GM12865 (cell line): Measurements from ENCODE around the gene NEK5.
"Not testable (repeated sequence)": the region's sequence is repeated elsewhere in the genome, so short reads cannot be mapped to it uniquely, and the experiment has no call there.

Experiments used
- DNase-seq: peaks from one replicate; pipeline ENCODE4 v3.0.0; 2010; ENCODE audit warnings: low read depth
- H3K4me3 ChIP-seq: 2 replicates; pipeline ENCODE4 v1.5.1; 2011; ENCODE audit warnings: mild to moderate bottlenecking, low read depth, low read length, control low read depth
- CTCF ChIP-seq: IDR thresholded peaks from 2 replicates; pipeline ENCODE4 v1.5.1; 2011; ENCODE audit warnings: low read length, control low read depth, low read depth, inconsistent platforms; ENCODE audit not compliant: insufficient read depth; ENCODE audit errors: missing control alignments

The NEK5 gene

DNA sequence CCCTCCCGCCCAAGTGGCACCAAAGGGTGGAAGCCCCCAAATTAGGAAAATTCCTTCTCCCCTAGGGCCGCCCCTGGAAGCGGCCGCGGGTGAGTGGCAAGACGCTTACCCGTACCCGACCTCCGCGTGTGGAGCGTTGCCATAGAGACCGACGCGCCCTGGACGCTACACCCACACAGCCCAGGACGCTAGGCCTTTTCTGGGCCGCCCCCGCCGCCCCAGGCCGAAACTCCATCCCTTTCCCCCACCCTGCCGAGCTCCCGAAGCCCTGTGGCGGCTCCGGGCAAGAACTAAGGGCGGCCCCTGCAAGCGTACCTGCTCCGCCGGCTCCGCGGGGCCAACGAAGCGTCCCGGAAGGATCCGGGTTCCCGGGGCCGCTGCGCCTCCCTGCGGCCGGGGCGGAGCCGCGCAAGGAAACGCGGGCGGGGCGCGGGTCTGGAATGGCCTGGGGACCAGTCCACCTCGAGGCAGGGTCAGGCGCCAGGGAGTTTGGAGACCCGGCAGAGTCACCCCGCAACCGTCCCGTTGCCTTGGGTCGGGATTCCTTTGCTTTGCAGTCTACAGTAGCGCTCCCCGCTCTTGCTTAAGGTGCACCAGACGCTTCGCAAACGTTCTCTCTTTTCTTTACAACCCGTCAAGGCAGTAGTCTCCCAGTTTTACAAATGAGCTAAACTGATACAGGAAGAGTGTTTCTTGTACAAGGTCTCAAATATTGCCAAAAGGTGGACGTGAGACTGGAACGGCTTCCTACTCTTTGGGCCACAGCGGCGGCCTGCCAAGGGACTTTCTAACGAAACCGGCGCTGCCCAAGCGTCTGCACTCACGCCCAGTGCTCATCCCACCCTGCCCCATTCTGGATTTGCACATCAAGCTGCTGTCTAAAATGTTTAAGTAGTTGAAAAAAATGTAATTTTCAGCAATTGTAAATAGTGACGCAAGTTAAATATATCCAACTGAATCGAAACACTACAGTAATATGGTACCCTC lies at the start of gene NEK5:
Gene NEK5 (minus strand): TSS at position 360 of the 987 bp plus-strand sequence. CDS start 1,591 bp downstream, outside the sequence.
- DNase-seq, result peak; percentile 47
- H3K4me3 ChIP-seq, result peak within 1 kb of the TSS; percentile 57
- TF ChIP-seq CTCF, result peak; percentile 65

DNA sequence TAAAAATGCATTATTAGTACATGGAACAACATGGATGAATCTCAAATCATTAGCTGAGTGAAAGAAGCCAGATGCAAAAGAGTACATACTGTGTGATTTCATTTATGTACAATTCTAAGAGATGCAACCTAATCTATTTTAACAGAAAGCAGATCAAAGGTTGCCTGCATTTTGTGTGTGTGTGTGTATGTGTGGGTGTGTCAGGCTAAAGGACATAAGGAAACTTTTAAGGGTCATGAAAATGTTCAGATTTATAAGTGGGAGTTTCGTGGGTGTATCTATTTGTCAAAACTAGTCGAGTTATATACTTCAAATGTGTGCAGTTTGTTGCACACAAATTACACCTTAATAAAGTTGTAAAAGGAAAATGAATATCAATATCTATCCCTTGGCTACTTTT lies 48.4 kb upstream of the NEK5 start:
- H3K4me3 ChIP-seq, result no peak overlapping the region
- DNase-seq, result no peak
- no peak for TF ChIP-seq CTCF

GRCh38 chr13:52173970-52174369 lies 45.1 kb upstream of the NEK5 start:
- DNase-seq, H3K4me3 ChIP-seq: not testable (repeated sequence)

GRCh38 chr13:52173373-52173772 lies 44.5 kb upstream of the NEK5 start:
- DNase-seq, result no peak
- TF ChIP-seq CTCF, result no peak
- no peak overlapping the region for H3K4me3 ChIP-seq

GRCh38 chr13:52171686-52172085 lies 42.8 kb upstream of the NEK5 start:
- not testable (repeated sequence) for DNase-seq, H3K4me3 ChIP-seq

- not testable (repeated sequence) for DNase-seq
Observed at GRCh38 chr13:52170828-52171391, 42.0 kb upstream of the NEK5 start.

DNA sequence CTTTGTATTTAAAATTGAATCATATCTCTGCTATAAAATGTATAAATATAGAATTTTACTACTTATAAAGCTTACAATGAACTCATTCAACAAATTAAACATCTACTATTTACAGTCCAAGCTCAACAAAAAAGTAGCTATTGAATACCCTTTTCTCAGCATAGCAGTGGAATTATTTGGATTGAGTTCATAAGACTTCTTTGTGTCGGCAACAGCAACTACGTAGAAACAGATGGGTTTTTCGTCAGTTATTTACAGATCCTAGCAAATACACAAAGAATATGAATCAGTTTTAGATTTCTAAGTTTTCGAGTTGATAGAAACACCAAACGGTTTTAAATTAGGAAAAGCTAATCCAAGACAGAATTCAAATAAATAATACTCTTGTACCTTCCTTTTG lies 41.0 kb upstream of the NEK5 start:
- DNase-seq, result no peak
- TF ChIP-seq CTCF, result no peak
- H3K4me3 ChIP-seq, result no peak overlapping the region

More at GRCh38 chr13:52170828-52171391, 42.0 kb upstream of the NEK5 start:
- not testable (repeated sequence) for H3K4me3 ChIP-seq

DNA sequence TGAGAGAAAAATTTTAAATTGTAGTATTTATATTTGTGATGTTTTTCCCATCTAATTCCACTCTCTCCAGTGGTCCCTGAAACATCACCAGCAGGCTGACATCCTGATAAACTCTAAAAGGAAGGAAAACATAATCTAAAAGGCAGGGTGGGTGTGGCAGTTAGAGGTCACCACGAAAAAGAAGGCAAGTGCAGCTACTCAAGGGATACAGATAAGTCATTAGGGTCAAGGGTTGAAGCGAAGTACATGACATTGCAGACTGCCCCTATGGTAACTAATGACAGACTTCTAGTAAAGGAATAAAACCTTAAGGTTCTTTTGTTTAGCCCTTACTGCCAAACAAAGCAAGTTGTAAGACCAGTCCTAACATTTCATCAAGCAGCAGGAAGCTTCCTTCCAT lies 36.5 kb upstream of the NEK5 start:
- DNase-seq, result no peak
- no peak overlapping the region for H3K4me3 ChIP-seq
- TF ChIP-seq CTCF, result no peak
